Stimulated activated CD4-positive, alpha-beta T cell treated with anti-CD3 and anti-CD28 coated beads, TNF-alpha, amount 100 ng/mL, for 1 hour (primary cell): ENCODE measurements around the gene PTPRM.

Experiments used
- DNase-seq, 3 donors: peaks; one replicate each; pipeline ENCODE4 v3.0.0-alpha.2; 2020; ENCODE audit warnings: low read depth in 3 of 3, low spot score in 1 of 3

PTPRM gene

DNA sequence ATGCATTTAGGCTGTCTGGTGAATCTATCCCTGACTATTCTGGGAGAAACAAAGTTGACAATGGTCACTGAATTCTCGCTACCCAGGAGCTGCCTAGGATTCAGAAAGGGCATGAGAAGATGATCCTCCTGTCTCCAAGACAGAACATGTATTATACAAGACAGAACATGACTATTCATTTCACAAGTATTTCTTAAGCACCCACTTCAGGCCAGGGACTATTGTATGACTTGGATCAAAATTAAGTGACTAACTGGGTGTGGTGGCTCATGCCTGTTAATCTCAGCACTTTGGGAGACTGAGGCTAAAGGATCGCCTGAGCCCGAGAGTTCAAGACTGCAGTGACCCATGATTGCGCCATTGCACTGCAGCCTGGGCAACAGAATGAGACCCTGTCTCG lies 806.4 kb downstream of the PTPRM start:
- no peak for DNase-seq

GRCh38 chr18:8374676-8375075 lies 807.6 kb downstream of the PTPRM start:
- DNase-seq: no peak

DNA sequence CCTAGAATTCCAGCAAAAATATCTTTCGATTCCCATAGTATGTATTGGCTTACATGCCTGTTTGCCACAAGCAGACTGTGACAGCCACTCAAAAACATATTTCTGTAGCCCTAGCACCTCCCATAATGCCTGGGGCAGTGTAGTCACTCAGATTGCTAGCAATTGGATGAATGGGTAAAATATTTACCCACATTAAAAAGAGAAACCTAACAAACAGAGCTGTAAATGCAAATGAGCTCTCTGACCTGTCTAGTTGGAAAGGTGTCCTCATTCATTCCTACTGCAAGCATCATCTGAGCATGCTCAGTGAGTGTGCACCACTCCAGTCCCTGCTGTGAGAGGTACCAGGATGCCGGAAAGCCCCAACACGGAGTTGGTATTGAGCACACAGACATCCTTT lies 808.1 kb downstream of the PTPRM start:
- DNase-seq: no peak

GRCh38 chr18:8376113-8376512 lies 809.0 kb downstream of the PTPRM start:
- DNase-seq: no peak

GRCh38 chr18:8379187-8379941 lies 812.2 kb downstream of the PTPRM start:
- no peak for DNase-seq

GRCh38 chr18:8380006-8380405 lies 812.9 kb downstream of the PTPRM start:
- DNase-seq: no peak

GRCh38 chr18:8380926-8381325 lies 813.8 kb downstream of the PTPRM start:
- no peak for DNase-seq

DNA sequence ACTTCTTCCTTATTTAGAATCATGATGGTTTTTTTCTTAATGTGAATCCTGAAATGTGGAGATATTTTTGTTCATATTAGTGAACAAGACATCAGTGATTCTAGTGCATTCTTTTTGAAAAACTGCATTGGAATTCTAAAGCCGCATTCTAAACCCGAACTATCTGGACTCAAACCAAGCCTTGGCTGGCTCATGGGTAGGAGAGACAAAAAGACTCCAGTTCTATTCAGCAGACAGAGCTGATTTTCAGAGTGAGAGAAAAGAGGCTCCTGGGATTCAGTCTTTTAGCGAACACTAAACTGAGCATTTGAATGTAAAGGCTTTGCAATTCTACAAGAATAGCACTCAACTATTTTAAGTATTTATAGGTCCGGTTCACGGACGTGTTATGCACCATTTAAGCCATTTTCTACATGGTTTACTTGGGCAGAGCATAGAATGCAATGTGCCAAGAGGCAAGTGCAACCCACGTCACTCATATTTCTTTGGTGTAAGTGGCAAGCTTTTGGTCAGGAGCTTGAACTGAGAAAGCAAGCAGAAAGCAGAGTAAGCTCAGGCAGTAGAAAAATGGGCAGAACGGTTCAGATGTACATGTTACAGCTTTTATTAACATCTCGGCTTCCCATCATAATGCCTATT lies 814.8 kb downstream of the PTPRM start:
- no peak for DNase-seq

DNA sequence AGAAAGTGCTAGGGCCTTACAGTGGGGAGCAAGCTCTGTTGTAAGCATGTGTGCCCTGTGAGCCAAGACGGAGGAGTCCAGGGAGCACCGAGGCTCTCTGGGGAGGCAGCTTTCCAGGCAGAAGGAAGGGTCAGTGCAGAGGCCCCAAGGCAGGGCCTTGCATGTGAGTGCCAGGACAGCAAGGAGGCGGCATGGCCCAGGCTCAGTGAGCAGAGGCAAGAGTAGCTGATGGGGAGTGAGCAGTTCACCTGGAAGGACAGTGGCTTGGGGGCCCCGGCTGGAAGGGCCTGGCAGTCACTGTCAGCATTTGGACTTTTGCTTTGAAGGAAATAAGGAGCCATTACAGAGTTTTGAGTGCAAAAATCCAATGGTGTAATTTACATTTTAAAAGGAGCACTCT lies 818.3 kb downstream of the PTPRM start:
- DNase-seq: no peak

- no peak for DNase-seq
These were observed 819.7 kb downstream of the PTPRM start for GRCh38 chr18:8386669-8387380.

GRCh38 chr18:8389391-8390340 lies 822.5 kb downstream of the PTPRM start:
- DNase-seq: no peak

- no peak for DNase-seq
These were observed 824.0 kb downstream of the PTPRM start for GRCh38 chr18:8391068-8391467.

GRCh38 chr18:8396254-8396653 lies 829.1 kb downstream of the PTPRM start:
- no peak for DNase-seq

- DNase-seq: no peak
These were observed 829.9 kb downstream of the PTPRM start for GRCh38 chr18:8397034-8397433.

DNA sequence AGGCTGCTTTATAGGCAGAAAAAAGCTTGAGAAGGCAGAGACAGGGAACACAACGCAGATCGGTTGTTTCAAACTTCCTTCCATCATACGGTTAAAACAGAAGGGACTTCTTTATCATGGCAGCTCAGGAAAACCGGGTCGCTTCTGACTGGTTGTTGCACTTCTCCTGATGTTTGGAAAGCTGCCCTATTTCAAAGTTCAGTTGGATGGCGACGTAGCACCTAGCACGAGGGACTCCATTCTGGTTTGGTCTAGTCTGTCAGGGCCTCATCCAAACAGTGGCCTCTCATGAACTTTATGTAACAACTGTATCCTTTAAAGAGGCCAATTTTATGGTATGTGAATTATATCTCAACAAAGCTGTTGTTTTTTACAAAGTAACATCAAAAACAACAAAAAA lies 832.0 kb downstream of the PTPRM start:
- no peak for DNase-seq

DNA sequence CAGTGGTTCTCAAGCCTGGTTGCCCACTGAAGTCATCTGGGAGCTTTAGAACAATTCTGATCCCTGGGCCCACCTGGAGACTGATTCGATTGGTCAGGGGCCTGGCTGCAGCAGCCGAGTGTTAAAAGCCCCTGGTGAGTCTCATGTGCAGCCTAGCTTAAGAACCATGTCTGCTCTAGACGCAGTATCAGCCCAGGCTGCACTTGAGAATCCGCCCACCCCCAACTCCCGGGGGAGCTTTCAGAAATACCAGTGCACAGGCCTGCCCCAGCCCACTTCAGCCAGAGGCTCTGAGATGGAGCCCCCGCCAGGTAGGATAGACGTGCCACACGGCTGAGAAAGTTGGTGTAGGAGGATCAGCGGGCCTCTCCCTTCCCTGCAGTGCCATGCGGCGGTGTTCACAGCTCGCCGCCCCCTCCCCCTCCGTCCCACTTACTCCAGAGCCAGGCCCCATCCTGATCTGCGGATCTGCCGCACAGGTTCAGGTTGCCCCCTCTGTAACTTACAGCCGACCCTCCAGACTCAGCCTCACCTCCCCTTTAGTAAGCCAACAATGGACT lies 833.2 kb downstream of the PTPRM start:
- no peak for DNase-seq

DNA sequence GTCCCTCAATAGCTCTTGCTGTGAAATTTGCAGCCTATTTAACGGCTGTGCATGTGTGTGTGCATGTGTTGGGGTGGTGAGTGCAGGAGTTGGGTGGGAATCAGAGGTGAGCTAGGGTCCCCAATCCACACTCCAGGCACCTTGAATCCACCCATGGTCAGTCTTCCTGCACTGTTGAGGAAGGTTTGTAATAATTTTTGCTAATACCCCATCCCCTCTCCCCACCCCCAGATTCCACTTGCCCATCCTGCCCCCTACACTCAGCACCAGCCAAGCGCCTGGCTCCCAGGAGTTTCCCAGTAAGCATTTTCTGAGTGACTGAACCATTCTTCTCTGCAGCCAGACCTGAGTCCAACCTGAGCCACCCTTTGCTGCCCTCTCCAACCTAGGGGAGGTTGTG lies 833.7 kb downstream of the PTPRM start:
- no peak for DNase-seq

DNA sequence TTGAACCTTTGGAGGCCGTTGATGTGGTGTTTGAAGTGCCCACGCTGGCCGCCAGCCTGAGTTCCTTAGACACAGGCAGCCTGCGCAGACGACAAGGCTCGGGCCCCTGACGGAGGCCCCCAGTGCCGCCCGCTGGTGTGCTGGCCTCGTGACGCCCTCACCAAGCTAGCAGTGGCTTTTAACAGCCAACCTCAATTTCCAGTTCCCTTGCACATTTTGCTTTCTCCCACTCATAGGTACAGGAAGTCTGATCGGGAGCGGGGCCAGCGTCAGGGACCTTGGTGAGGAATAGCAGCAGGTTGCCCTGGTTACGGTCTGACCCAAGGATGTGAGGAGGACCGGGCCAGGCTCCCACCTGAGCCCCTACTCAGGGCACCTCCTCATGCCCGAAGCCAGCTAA lies 834.5 kb downstream of the PTPRM start:
- no peak for DNase-seq

- no peak for DNase-seq
These were observed 835.1 kb downstream of the PTPRM start for GRCh38 chr18:8402237-8402636.

GRCh38 chr18:8403713-8404112 lies 836.6 kb downstream of the PTPRM start:
- DNase-seq: no peak
